Measurements from ENCODE around the gene RAD51B. TPM values are rescaled to one million over a fixed set of nuclear protein-coding genes. Genes with fewer than 3 reads are reported as not detected.

RAD51B gene
- total and polyA plus RNA-seq, 9 of the 15 experiments (the other 6 are each of a cell fraction or from before 2014, with no cell fraction given): 8.5 to 17.3 (median 11.3) TPM

DNA sequence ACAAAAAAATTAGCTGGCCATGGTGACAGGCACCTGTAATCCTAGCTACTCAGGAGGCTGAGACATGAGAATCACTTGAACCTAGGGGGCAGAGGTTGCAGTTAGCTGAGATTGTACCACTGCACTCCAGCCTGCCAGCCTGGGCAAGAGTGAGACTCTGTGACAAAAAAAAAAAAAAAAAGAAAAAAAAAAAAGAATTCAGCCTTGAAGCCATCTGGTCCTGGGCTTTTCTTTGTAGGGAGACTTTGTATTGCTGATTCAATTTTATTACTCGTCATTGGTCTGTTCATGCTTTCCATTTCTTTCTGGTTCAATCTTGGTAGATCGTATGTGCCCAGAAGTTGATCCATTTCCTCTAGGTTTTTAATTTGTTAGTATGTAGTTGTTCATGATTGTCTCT lies 243.1 kb downstream of the RAD51B start:
- no peak for FAIRE-seq
- BruUV-seq (replicated peaks): no TSS peak
- POLR2A ChIA-PET: no interaction called here

DNA sequence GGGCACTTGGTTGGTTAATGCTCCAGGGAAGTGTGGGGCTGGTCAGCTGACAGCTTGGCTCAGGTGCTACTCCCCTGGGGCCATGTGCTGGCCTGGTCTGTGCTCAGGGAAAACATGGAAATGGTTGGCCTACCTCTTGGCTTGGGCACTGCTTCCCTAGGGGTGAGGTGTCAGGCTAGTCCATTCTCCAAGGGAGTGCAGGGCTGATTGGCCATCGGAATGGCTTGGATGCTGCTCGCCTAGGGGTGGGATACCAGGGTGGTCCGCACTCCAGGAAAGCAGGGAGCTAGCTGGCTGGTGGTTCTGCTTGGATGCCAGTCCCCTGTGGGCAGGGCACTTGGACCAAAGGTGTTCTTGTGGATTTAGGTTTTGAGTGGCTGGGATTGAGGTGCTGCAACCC lies 245.7 kb downstream of the RAD51B start:
- ATAC-seq: no peak
- CTCF ChIA-PET (ENCODE audit: low intra/inter-chr PET ratio): no interaction called here
- H3K4me2 ChIP-seq (ENCODE audit: insufficient read depth, low read length): no peak overlapping the region
- in situ Hi-C loops (cut with MboI): no loop called here
- no peaks in the 10 kb centered on the region for H4K20me1 ChIP-seq (replicated peaks; ENCODE audit: control insufficient read depth, insufficient read depth, low read length)
- no peaks in the 10 kb centered on the region for H3K9me3 ChIP-seq (replicated peaks; ENCODE audit: control insufficient read depth, insufficient read depth, low read depth, low read length)
- no peaks in the 10 kb centered on the region for H3K9me1 ChIP-seq (ENCODE audit: control insufficient read depth, insufficient read depth, low read length)
- no peak for DNase-seq (ENCODE audit: extremely low read depth in 1 of 4, low spot score in 3 of 4)
- no peak overlapping the region for H3K9ac ChIP-seq (ENCODE audit: insufficient read depth in 1 of 2, low read depth in 2 of 2, low read length in 2 of 2)
- POLR2A ChIA-PET: no interaction called here
- no TSS peak for BruUV-seq (replicated peaks)
- FAIRE-seq: no peak
- H3K4me3 ChIP-seq: no peak overlapping the region
- no peak overlapping the region for H2AFZ ChIP-seq (ENCODE audit: low read depth, low read length)
- H3K36me3 ChIP-seq (ENCODE audit: control insufficient read depth, insufficient read depth, low read length): no peaks in the 10 kb centered on the region
- WGBS (ENCODE audit: insufficient coverage, low coverage, missing lambda C conversion rate): 19% methylated on average over 3 of the region's 3 CpGs
- no peaks in the 10 kb centered on the region for H3K4me1 ChIP-seq (replicated peaks in 1 of 2; ENCODE audit: control insufficient read depth in 2 of 2, insufficient read depth in 2 of 2, low read length in 2 of 2)
- no peak overlapping the region for H3K27ac ChIP-seq (ENCODE audit: extremely low read depth, low read depth, low read length)
- H3K79me2 ChIP-seq (ENCODE audit: control insufficient read depth, insufficient read depth, low read length): no peaks in the 10 kb centered on the region
- intact Hi-C loops (cut with micrococcal nuclease): no loop called here
- H3K27me3 ChIP-seq (ENCODE audit: control insufficient read depth in 2 of 2, insufficient read depth in 2 of 2, low read length in 2 of 2): no peaks in the 10 kb centered on the region
- TF ChIP-seq, protein P1, sequence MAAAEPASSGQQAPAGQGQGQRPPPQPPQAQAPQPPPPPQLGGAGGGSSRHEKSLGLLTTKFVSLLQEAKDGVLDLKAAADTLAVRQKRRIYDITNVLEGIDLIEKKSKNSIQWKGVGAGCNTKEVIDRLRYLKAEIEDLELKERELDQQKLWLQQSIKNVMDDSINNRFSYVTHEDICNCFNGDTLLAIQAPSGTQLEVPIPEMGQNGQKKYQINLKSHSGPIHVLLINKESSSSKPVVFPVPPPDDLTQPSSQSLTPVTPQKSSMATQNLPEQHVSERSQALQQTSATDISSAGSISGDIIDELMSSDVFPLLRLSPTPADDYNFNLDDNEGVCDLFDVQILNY (CRISPR knock-in tag; IDR thresholded peaks at IDR 0.05): no peak
- TF ChIP-seq, protein P2, sequence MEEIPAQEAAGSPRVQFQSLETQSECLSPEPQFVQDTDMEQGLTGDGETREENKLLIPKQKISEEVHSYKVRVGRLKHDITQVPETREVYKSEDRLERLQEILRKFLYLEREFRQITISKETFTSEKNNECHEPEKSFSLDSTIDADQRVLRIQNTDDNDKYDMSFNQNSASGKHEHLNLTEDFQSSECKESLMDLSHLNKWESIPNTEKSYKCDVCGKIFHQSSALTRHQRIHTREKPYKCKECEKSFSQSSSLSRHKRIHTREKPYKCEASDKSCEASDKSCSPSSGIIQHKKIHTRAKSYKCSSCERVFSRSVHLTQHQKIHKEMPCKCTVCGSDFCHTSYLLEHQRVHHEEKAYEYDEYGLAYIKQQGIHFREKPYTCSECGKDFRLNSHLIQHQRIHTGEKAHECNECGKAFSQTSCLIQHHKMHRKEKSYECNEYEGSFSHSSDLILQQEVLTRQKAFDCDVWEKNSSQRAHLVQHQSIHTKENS (CRISPR knock-in tag; IDR thresholded peaks at IDR 0.05): no peak
- TF ChIP-seq, protein P3, sequence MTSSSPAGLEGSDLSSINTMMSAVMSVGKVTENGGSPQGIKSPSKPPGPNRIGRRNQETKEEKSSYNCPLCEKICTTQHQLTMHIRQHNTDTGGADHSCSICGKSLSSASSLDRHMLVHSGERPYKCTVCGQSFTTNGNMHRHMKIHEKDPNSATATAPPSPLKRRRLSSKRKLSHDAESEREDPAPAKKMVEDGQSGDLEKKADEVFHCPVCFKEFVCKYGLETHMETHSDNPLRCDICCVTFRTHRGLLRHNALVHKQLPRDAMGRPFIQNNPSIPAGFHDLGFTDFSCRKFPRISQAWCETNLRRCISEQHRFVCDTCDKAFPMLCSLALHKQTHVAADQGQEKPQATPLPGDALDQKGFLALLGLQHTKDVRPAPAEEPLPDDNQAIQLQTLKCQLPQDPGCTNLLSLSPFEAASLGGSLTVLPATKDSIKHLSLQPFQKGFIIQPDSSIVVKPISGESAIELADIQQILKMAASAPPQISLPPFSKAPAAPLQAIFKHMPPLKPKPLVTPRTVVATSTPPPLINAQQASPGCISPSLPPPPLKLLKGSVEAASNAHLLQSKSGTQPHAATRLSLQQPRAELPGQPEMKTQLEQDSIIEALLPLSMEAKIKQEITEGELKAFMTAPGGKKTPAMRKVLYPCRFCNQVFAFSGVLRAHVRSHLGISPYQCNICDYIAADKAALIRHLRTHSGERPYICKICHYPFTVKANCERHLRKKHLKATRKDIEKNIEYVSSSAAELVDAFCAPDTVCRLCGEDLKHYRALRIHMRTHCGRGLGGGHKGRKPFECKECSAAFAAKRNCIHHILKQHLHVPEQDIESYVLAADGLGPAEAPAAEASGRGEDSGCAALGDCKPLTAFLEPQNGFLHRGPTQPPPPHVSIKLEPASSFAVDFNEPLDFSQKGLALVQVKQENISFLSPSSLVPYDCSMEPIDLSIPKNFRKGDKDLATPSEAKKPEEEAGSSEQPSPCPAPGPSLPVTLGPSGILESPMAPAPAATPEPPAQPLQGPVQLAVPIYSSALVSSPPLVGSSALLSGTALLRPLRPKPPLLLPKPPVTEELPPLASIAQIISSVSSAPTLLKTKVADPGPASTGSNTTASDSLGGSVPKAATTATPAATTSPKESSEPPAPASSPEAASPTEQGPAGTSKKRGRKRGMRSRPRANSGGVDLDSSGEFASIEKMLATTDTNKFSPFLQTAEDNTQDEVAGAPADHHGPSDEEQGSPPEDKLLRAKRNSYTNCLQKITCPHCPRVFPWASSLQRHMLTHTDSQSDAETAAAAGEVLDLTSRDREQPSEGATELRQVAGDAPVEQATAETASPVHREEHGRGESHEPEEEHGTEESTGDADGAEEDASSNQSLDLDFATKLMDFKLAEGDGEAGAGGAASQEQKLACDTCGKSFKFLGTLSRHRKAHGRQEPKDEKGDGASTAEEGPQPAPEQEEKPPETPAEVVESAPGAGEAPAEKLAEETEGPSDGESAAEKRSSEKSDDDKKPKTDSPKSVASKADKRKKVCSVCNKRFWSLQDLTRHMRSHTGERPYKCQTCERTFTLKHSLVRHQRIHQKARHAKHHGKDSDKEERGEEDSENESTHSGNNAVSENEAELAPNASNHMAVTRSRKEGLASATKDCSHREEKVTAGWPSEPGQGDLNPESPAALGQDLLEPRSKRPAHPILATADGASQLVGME (CRISPR knock-in tag; IDR thresholded peaks at IDR 0.05): no peak

More for the DNA sequence above, 243.1 kb downstream of the RAD51B start:
- Histone ChIP-seq H3K79me2 (ENCODE audit: control insufficient read depth, insufficient read depth, low read length) (no peaks in the 10 kb centered on the region), H3K9me3 (replicated peaks; ENCODE audit: control insufficient read depth, insufficient read depth, low read depth, low read length) (no peaks in the 10 kb centered on the region), H4K20me1 (replicated peaks; ENCODE audit: control insufficient read depth, insufficient read depth, low read length) (no peaks in the 10 kb centered on the region), H3K36me3 (ENCODE audit: control insufficient read depth, insufficient read depth, low read length) (no peaks in the 10 kb centered on the region), H3K27ac (ENCODE audit: extremely low read depth, low read depth, low read length) (no peak overlapping the region), H3K4me1 (replicated peaks in 1 of 2; ENCODE audit: control insufficient read depth in 2 of 2, insufficient read depth in 2 of 2, low read length in 2 of 2) (no peaks in the 10 kb centered on the region), H3K4me2 (ENCODE audit: insufficient read depth, low read length) (no peak overlapping the region), H3K9me1 (ENCODE audit: control insufficient read depth, insufficient read depth, low read length) (no peaks in the 10 kb centered on the region), H3K9ac (ENCODE audit: insufficient read depth in 1 of 2, low read depth in 2 of 2, low read length in 2 of 2) (no peak overlapping the region), H2AFZ (ENCODE audit: low read depth, low read length) (no peak overlapping the region), H3K27me3 (ENCODE audit: control insufficient read depth in 2 of 2, insufficient read depth in 2 of 2, low read length in 2 of 2) (no peaks in the 10 kb centered on the region), H3K4me3 (no peak overlapping the region)
- ATAC-seq: no peak
- in situ Hi-C loops (cut with MboI) (no loop called here), intact Hi-C loops (cut with micrococcal nuclease) (no loop called here)
- CTCF ChIA-PET (ENCODE audit: low intra/inter-chr PET ratio): no interaction called here
- TF ChIP-seq, protein P4, sequence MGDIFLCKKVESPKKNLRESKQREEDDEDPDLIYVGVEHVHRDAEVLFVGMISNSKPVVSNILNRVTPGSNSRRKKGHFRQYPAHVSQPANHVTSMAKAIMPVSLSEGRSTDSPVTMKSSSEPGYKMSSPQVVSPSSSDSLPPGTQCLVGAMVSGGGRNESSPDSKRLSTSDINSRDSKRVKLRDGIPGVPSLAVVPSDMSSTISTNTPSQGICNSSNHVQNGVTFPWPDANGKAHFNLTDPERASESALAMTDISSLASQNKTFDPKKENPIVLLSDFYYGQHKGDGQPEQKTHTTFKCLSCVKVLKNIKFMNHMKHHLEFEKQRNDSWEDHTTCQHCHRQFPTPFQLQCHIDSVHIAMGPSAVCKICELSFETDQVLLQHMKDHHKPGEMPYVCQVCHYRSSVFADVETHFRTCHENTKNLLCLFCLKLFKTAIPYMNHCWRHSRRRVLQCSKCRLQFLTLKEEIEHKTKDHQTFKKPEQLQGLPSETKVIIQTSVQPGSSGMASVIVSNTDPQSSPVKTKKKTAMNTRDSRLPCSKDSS (IDR thresholded peaks at IDR 0.05; ENCODE audit: low read depth, partially characterized antibody): no peak
- TF ChIP-seq ZNF717 (CRISPR knock-in tag; IDR thresholded peaks at IDR 0.05) (no peak), RBM34 (IDR thresholded peaks at IDR 0.05; ENCODE audit: borderline replicate concordance, insufficient read depth, low read length) (no peak), MTA3 (IDR thresholded peaks at IDR 0.05; ENCODE audit: borderline replicate concordance) (no peak)
- DNase-seq (ENCODE audit: extremely low read depth in 1 of 4, low spot score in 3 of 4): no peak
- WGBS (ENCODE audit: insufficient coverage, low coverage, missing lambda C conversion rate): 25% methylated on average over 2 of the region's 2 CpGs

All from K562 (cell line).